Transverse colon (tissue), 4 donors: ENCODE data around the gene KLHL29. TPM values are rescaled to one million over a fixed set of nuclear protein-coding genes. Genes with fewer than 3 reads are reported as not detected.

Source experiments
- DNase-seq: peaks from one replicate; pipeline ENCODE4 v3.0.0-alpha.2; 2019
- H3K27ac ChIP-seq, 4 donors: fragments of 200-600 bp; sonication (generic); 2 replicates each; pipeline ENCODE4 v1.5.1; 2016 to 2018; ENCODE audit warnings: inconsistent platforms in 4 of 4
- H3K27me3 ChIP-seq: fragments of 200-600 bp; sonication (generic); 2 replicates; pipeline ENCODE4 v1.5.1; 2017; ENCODE audit warnings: inconsistent platforms
- H3K36me3 ChIP-seq, 4 donors: fragments of 200-600 bp; sonication (generic); 2 replicates each; pipeline ENCODE4 v1.5.1; 2017 to 2019; ENCODE audit warnings: inconsistent platforms in 4 of 4
- H3K4me1 ChIP-seq, 4 donors: fragments of 200-600 bp; sonication (generic); 2 replicates each; pipeline ENCODE4 v1.5.1; 2017 to 2020; ENCODE audit warnings: inconsistent platforms in 4 of 4
- H3K4me3 ChIP-seq, 4 donors: fragments of 200-600 bp; sonication (generic); 1 replicate in 1 of 4; 2 replicates in 3 of 4; pipeline versions ENCODE4 v1.5.1 to v1.6.1; 2017 to 2019; ENCODE audit warnings: inconsistent platforms in 4 of 4
- H3K9me3 ChIP-seq, 2 donors: fragments of 200-600 bp; sonication (generic); 2 replicates each; pipeline ENCODE4 v1.5.1; 2017 to 2019; ENCODE audit warnings: inconsistent platforms in 2 of 2
- EP300 ChIP-seq: sonication (generic); formaldehyde crosslinking; IDR thresholded peaks from one replicate; pipeline ENCODE4 v1.6.1; 2017; ENCODE audit warnings: antibody characterized with exemption, low read depth
- POLR2A ChIP-seq: fragments of 450-650 bp; IDR thresholded peaks from one replicate; pipeline ENCODE4 v1.6.1; 2016; ENCODE audit warnings: antibody characterized with exemption, mild to moderate bottlenecking, moderate library complexity
- POLR2AphosphoS5 ChIP-seq, 3 donors: sonication (generic); formaldehyde crosslinking; IDR thresholded peaks; one replicate each; pipeline ENCODE4 v1.6.1; 2016; ENCODE audit warnings: antibody characterized with exemption in 3 of 3
- WGBS, 2 donors: methylation state at CpG; one replicate each; pipeline ENCODE4 v1.1.5; 2018; ENCODE audit warnings: low coverage in 1 of 2; 5-methylcytosine and 5-hydroxymethylcytosine counted together
- in situ Hi-C, 4 donors: fragments of 200-750 bp; cut with MboI; loops; one replicate each; pipeline versions ENCODE4 v1.15.0 to v1.15.1; 2017; ENCODE audit warnings: low sequenced_read_pairs in 3 of 4, low pct_ligation_motif_present in 1 of 4, low pct_unique_long_range_greater_than_20kb in 1 of 4
- intact Hi-C: fragments of 100-400 bp; cut with DNase I; formaldehyde crosslinking; loops from one replicate; pipeline ENCODE4 v1.15.1; 2023; ENCODE audit warnings: low total_unique reads
- total RNA-seq, 4 donors: library from RNA; depleted of rRNA; stranded (reverse); fragments of >200 nt; gene quantifications; one replicate each; pipeline ENCODE4 v1.1.0, GENCODE V29; 2016
- TF ChIP-seq, protein P1 (sequence below), 5 experiments: fragments of 200-600 bp in 3 of 5; fragments of 450-650 bp in 2 of 5; sonication (generic) in 3 of 5; IDR thresholded peaks; 1 replicate in 2 of 5; 2 replicates in 3 of 5; pipeline ENCODE4 v1.5.1; 2016 to 2017; ENCODE audit warnings: antibody characterized with exemption in 5 of 5, inconsistent platforms in 3 of 5, mild to moderate bottlenecking in 2 of 5, moderate library complexity in 1 of 5

Gene KLHL29
- total RNA-seq, 4 donors from 2014 or later: 3.3 to 16.5 (median 5.8) TPM

DNA sequence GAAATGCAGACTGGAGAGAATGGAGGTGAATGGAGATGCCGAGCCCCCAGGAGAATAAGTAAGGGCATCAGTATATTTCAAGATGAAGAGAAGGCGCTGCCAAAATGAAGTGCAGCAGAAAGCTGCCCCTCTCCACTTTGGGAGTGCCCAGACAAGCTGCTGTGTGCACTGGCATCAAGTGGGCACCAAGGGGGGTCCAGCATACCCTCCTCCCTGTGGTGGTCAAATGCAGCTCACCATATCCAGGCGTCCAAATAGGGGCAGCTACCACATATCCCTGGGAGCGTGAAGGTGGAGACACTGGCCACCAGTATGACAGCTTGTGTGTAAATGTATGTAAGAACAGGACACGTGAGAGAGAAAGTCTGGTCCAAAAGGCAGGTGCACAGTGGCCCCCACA is 236.6 kb downstream of the KLHL29 start:
- no peaks in the 10 kb centered on the region for H3K36me3 ChIP-seq
- H3K27me3 ChIP-seq: no peaks in the 10 kb centered on the region
- DNase-seq: no peak
- intact Hi-C loops: loop anchor here (10.0 kb wide), 1 partner anchor 237 kb away; the partner anchor contains the start of gene KLHL29
- in situ Hi-C loops: no loop called here
- peak overlapping the region; percentile 77 to 93 (median 84) for H3K27ac ChIP-seq
- H3K4me3 ChIP-seq: no peak overlapping the region
- TF ChIP-seq EP300 (no peak), POLR2A (no peak), POLR2AphosphoS5 (IDR thresholded peaks at IDR 0.05) (no peak)
- TF ChIP-seq, protein P1, sequence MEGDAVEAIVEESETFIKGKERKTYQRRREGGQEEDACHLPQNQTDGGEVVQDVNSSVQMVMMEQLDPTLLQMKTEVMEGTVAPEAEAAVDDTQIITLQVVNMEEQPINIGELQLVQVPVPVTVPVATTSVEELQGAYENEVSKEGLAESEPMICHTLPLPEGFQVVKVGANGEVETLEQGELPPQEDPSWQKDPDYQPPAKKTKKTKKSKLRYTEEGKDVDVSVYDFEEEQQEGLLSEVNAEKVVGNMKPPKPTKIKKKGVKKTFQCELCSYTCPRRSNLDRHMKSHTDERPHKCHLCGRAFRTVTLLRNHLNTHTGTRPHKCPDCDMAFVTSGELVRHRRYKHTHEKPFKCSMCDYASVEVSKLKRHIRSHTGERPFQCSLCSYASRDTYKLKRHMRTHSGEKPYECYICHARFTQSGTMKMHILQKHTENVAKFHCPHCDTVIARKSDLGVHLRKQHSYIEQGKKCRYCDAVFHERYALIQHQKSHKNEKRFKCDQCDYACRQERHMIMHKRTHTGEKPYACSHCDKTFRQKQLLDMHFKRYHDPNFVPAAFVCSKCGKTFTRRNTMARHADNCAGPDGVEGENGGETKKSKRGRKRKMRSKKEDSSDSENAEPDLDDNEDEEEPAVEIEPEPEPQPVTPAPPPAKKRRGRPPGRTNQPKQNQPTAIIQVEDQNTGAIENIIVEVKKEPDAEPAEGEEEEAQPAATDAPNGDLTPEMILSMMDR (IDR thresholded peaks at IDR 0.05): no peak
- WGBS, 2 donors: 83 to 90% methylated on average over 2 to 5 of the region's 5 CpGs
- H3K4me1 ChIP-seq: peaks cover 9 to 40% (median 31%) of the 10 kb centered on the region in 4 donors
- H3K9me3 ChIP-seq: peaks cover 3 to 5% of the 10 kb centered on the region in 2 donors

DNA sequence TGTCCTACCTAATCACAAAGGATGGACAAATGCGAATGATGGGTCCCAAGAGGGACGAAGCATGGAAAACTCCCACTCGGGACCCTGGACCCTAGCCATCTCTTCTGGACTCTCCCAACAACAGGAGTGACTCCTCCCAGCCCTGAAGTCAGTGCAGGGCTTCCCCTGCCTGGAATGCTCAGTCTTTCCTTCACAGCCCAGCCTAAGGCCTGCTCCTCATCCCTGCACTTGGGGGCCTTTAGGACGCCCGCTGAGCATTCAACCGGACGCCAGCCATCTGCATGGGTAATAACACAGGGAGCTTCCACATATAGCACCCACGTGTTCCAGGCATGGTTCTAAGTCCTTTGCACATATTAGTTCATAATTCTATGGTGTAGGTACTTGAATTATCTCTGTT is 237.5 kb downstream of the KLHL29 start:
- WGBS, 2 donors: 84% methylated on average over 8 of the region's 8 CpGs; no CpG with 5 or more reads in 1 of the 2 donors
- H3K36me3 ChIP-seq: no peaks in the 10 kb centered on the region
- in situ Hi-C loops: no loop called here

DNA sequence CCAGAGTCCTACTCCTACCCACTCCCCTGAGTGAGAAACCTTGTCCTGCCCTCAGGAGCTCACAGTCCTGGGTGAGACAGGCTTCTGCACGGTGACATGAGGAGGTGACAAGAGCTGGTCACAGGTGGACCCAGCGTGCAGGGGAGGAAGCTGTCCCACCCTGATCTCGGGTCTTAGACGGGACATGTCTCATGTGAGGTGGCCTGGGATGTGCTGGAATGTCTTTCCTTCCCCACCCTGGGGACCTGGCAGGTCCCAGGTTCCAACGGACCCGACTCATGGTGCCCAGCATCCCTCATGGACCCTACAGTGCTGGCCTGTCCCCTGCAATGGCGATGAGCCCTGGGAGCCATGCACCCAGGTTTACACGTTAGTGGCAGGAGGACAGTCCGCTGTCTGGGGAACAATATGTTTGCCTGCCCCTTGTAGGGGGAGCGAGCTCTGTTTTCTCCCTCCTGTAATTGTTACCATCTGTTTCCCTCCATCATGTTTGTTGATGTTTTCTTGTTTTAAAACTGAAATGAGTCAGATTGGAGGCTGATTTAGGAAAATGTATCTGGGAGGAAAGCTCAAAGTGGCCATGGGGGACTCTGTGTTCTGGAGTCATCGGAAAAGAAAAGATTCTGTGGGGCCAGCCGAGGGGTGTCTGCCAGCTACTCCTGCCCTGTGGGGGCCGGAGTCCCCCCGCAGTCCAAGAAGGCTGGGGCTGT is 238.1 kb downstream of the KLHL29 start:
- no peak overlapping the region for H3K4me3 ChIP-seq
- no peaks in the 10 kb centered on the region for H3K27me3 ChIP-seq
- 93 to 100% methylated on average over 1 to 14 of the region's 14 CpGs for WGBS, 2 donors
- intact Hi-C loops (loop anchor here (10.0 kb wide), 1 partner anchor 238 kb away; the partner anchor contains the start of gene KLHL29), in situ Hi-C loops (no loop called here)
- peaks cover 8 to 35% (median 22%) of the 10 kb centered on the region in 4 donors for H3K4me1 ChIP-seq
- H3K9me3 ChIP-seq: peaks cover 3 to 5% of the 10 kb centered on the region in 2 donors
- peak overlapping the region in 1 of 4 donors; percentile 93 for H3K27ac ChIP-seq
- H3K36me3 ChIP-seq: no peaks in the 10 kb centered on the region
- no peak for TF ChIP-seq POLR2A
- no peak for TF ChIP-seq EP300
- no peak for TF ChIP-seq POLR2AphosphoS5 (IDR thresholded peaks at IDR 0.05)
- TF ChIP-seq, protein P1 (IDR thresholded peaks at IDR 0.05): no peak
- no peak for DNase-seq

More for the DNA sequence above, 237.5 kb downstream of the KLHL29 start:
- Histone ChIP-seq H3K4me1 (peaks cover 9 to 36% (median 25%) of the 10 kb centered on the region in 4 donors), H3K27me3 (no peaks in the 10 kb centered on the region), H3K4me3 (no peak overlapping the region), H3K9me3 (peaks cover 3 to 5% of the 10 kb centered on the region in 2 donors), H3K27ac (peak overlapping the region in 1 of 4 donors; percentile 93)
- TF ChIP-seq POLR2AphosphoS5 (IDR thresholded peaks at IDR 0.05): no peak
- TF ChIP-seq POLR2A: no peak
- no peak for TF ChIP-seq EP300
- TF ChIP-seq, protein P1 (IDR thresholded peaks at IDR 0.05): no peak
- DNase-seq: no peak
- intact Hi-C loops: loop anchor here (10.0 kb wide), 1 partner anchor 238 kb away; the partner anchor contains the start of gene KLHL29

DNA sequence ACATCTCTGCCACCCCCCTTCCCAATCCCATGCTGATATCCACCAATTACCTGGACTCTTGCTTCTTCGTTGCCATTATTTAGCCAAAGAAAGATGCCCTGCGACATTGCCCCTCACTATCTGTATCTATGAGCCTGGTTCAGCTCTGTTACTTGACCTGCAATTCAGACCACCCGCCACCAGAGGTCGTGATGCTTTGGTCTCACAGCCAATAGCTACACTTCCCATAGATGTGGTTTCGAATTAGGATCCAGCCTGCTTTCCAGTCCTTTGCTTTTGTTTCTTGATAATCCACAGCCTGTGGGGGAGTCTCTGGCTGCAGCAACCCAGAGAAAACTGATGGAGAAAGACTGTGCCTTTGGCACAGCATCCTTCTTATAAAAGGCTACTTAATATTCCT is 239.4 kb downstream of the KLHL29 start:
- H3K4me3 ChIP-seq: no peak overlapping the region
- H3K36me3 ChIP-seq: no peaks in the 10 kb centered on the region
- no peaks in the 10 kb centered on the region for H3K27me3 ChIP-seq
- intact Hi-C loops (loop anchor here (10.0 kb wide), 1 partner anchor 240 kb away; the partner anchor contains the start of gene KLHL29), in situ Hi-C loops (no loop called here)
- DNase-seq: no peak
- peaks cover 0 to 23% (median 11%) of the 10 kb centered on the region in 4 donors for H3K4me1 ChIP-seq
- peaks cover 3 to 5% of the 10 kb centered on the region in 2 donors for H3K9me3 ChIP-seq
- H3K27ac ChIP-seq: peak overlapping the region in 1 of 4 donors; percentile 93
- no peak for TF ChIP-seq POLR2A
- TF ChIP-seq, protein P1 (IDR thresholded peaks at IDR 0.05): peak in 2 of 5 experiments; percentile 15 to 28
- 64% methylated on average over 5 of the region's 5 CpGs; no CpG with 5 or more reads in 1 of the 2 donors for WGBS, 2 donors
